Fibroblast of mammary gland (primary cell): ENCODE data around the gene INSYN2B.
A peak's percentile ranks its signal among the peaks of the same experiment; 100 is the strongest.

ENCODE experiments used
- DNase-seq: peaks from one replicate; pipeline ENCODE4 v3.0.0-alpha.2; 2010; ENCODE audit warnings: low read depth
- H3K4me3 ChIP-seq: 2 replicates; pipeline ENCODE4 v1.5.1; 2011; ENCODE audit warnings: low read depth, mild to moderate bottlenecking, low read length, moderate library complexity; ENCODE audit not compliant: control insufficient read depth
- CTCF ChIP-seq: conservative IDR thresholded peaks from 2 replicates; pipeline ENCODE4 v1.5.1; 2011; ENCODE audit warnings: low read depth, low read length, inconsistent platforms; ENCODE audit not compliant: control insufficient read depth, insufficient read depth

Gene INSYN2B

GRCh38 chr5:169914766-169915165 lies 65.5 kb downstream of the INSYN2B start:
- H3K4me3 ChIP-seq: no peak overlapping the region
- DNase-seq: peak; percentile 67
- TF ChIP-seq CTCF: no peak

GRCh38 chr5:169913479-169913878 lies 66.8 kb downstream of the INSYN2B start:
- no peak for TF ChIP-seq CTCF
- no peak for DNase-seq
- no peak overlapping the region for H3K4me3 ChIP-seq

GRCh38 chr5:169911448-169912212 lies 68.7 kb downstream of the INSYN2B start:
- H3K4me3 ChIP-seq: no peak overlapping the region
- no peak for TF ChIP-seq CTCF
- peak; percentile 6 for DNase-seq

GRCh38 chr5:169910393-169910792 lies 69.9 kb downstream of the INSYN2B start:
- no peak for DNase-seq
- no peak overlapping the region for H3K4me3 ChIP-seq
- TF ChIP-seq CTCF: no peak

- no peak overlapping the region for H3K4me3 ChIP-seq
These were observed 70.3 kb downstream of the INSYN2B start for GRCh38 chr5:169909945-169910344.

GRCh38 chr5:169908864-169909263 lies 71.4 kb downstream of the INSYN2B start:
- no peak for DNase-seq
- no peak overlapping the region for H3K4me3 ChIP-seq
- no peak for TF ChIP-seq CTCF

More at GRCh38 chr5:169909945-169910344, 70.3 kb downstream of the INSYN2B start:
- no peak for DNase-seq
- no peak for TF ChIP-seq CTCF
